Testis (tissue), 2 donors: Measurements from ENCODE around the gene STAT6.

Experiments used
- CTCF ChIP-seq, 3 experiments: fragments of 450-650 bp in 2 of 3; fragments of 200-600 bp in 1 of 3; sonication (generic) in 1 of 3; IDR thresholded peaks; one replicate each; pipeline ENCODE4 v1.5.1; 2016 to 2019; ENCODE audit warnings: antibody characterized with exemption in 3 of 3, mild to moderate bottlenecking in 2 of 3, moderate library complexity in 1 of 3
- POLR2A ChIP-seq: fragments of 450-650 bp; IDR thresholded peaks from one replicate; pipeline ENCODE4 v1.6.1; 2017; ENCODE audit warnings: antibody characterized with exemption, mild to moderate bottlenecking, moderate library complexity

- no peak for TF ChIP-seq CTCF (IDR thresholded peaks at IDR 0.05)
- no peak for TF ChIP-seq POLR2A
Observed at GRCh38 chr12:57141249-57141648, 30.1 kb upstream of the STAT6 start.
